H1 (cell line): Measurements from ENCODE around the gene FUNDC2.

Experiments
- BRCA1 ChIP-seq: IDR thresholded peaks from 2 replicates; pipeline ENCODE4 v1.6.1; 2012; ENCODE audit warnings: low read depth, low read length, improper control_type of control experiment
- CHD7 ChIP-seq: fragments of 300-600 bp; sonication (generic); IDR thresholded peaks from 2 replicates; pipeline ENCODE4 v1.7.1; 2012; ENCODE audit warnings: low read length, moderate library complexity, mild to moderate bottlenecking, inconsistent platforms; ENCODE audit not compliant: insufficient replicate concordance
- CTCF ChIP-seq, 3 experiments: IDR thresholded peaks; 1 replicate in 2 of 3; 2 replicates in 1 of 3; pipeline versions ENCODE4 v1.5.1 to v1.6.1; 2011; ENCODE audit warnings: low read length in 3 of 3, mild to moderate bottlenecking in 3 of 3, inconsistent platforms in 2 of 3, low read depth in 1 of 3, moderate library complexity in 1 of 3; ENCODE audit not compliant: insufficient read depth in 1 of 3; ENCODE audit errors: control extremely low read depth in 1 of 3
- EZH2 ChIP-seq: fragments of 200-600 bp; sonication (generic); IDR thresholded peaks from 2 replicates; pipeline ENCODE4 v1.7.1; 2012; ENCODE audit warnings: low read depth, mild to moderate bottlenecking, moderate library complexity, low read length, inconsistent platforms; ENCODE audit not compliant: severe bottlenecking
- RBBP5 ChIP-seq: IDR thresholded peaks from 2 replicates; pipeline ENCODE4 v1.7.1; 2012; ENCODE audit warnings: low read depth, mild to moderate bottlenecking, inconsistent platforms, low read length, moderate library complexity, borderline replicate concordance
- SP1 ChIP-seq: IDR thresholded peaks from 2 replicates; pipeline ENCODE4 v1.6.1; 2011; ENCODE audit warnings: low read depth, low read length
- TAF1 ChIP-seq: IDR thresholded peaks from 2 replicates; pipeline ENCODE4 v1.6.1; 2011; ENCODE audit warnings: mild to moderate bottlenecking, low read depth, low read length

- no peak for TF ChIP-seq CTCF (IDR thresholded peaks at IDR 0.05; ENCODE audit: control extremely low read depth in 1 of 3, insufficient read depth in 1 of 3, low read depth in 1 of 3, low read length in 3 of 3)
- TF ChIP-seq BRCA1 = no peak
- no peak for TF ChIP-seq TAF1
- no peak for TF ChIP-seq SP1
- no peak for TF ChIP-seq RBBP5
- no peak for TF ChIP-seq CHD7
- no peak for TF ChIP-seq EZH2
These were observed 35.1 kb downstream of the FUNDC2 start for GRCh38 chrX:155061760-155062159.
